ENCODE results near the gene MCAM.

DNA sequence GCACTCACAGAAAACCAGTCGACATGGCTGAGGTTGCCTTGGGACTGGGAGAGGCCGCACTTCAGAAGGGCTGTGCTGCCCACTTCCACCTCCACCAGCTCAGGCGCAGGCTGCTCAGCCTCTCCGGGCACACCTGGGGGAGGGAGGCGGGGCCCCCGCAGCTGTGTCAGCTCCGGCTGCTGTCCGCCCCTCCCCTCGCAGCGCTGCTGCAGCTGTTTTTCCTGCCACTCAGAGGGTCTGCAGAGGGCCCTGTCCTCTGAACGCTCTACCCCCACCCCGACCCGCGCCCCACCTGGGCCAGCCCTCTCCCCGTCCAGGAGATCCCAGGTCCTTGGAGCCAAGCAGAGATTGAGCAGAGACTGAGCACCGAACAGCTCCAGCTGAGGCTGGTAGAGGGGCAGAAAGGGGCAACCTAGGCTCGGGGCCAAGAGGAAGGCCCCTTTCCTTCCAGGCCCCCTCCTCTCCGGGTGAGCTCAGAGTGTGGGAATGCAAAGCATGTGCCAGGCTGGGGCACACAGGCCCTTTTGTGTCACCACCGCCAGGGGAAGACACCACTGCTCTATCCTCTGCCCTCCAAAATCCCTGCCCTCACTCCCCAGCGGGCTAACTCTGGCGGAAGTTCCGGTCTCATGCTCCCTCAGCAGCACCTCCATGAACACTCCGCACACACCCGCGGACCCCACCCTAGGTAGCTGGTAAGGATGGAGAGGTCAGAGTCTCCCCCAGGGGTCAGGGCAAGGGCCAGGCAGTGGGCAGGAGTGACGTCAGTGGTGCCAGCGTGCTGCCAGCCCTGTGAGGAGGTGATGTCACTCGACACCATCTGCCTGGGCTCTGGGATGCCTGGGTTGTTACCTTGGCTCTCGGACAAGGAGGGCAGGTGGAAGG is 1.6 kb downstream of the MCAM start:
- TF ChIP-seq POLR2A (IDR thresholded peaks at IDR 0.05; ENCODE audit: low read length), result no peak
- TF ChIP-seq GATA1 (IDR thresholded peaks at IDR 0.05; ENCODE audit: low read depth, low read length), result no peak

All from erythroblast (primary cell).